WTC11 (cell line): ENCODE measurements around the gene KIFC3.
A peak's percentile ranks its signal among the peaks of the same experiment; 100 is the strongest.

Experiments
- CTCF ChIP-seq: fragments of 200-600 bp; IDR thresholded peaks from 2 replicates; pipeline ENCODE4 v1.8.0; 2022; ENCODE audit warnings: antibody characterized with exemption
- ELF4 ChIP-seq: sonication (generic); formaldehyde crosslinking; IDR thresholded peaks from 2 replicates; pipeline ENCODE4 v1.8.1; 2022; ENCODE audit warnings: low read depth, mild to moderate bottlenecking, moderate library complexity, missing genetic modification reagents
- ESRRA ChIP-seq: sonication (generic); formaldehyde crosslinking; IDR thresholded peaks from 2 replicates; pipeline ENCODE4 v1.8.1; 2022; ENCODE audit warnings: mild to moderate bottlenecking, missing genetic modification reagents, borderline replicate concordance
- GRHL2 ChIP-seq: fragments of 250-450 bp; sonication (Bioruptor Pico); IDR thresholded peaks from 2 replicates; pipeline ENCODE4 v1.8.0; 2022; ENCODE audit warnings: mild to moderate bottlenecking, moderate library complexity; ENCODE audit not compliant: insufficient replicate concordance, severe bottlenecking
- GTF2I ChIP-seq: fragments of 250-450 bp; sonication (Bioruptor Pico); conservative IDR thresholded peaks from 2 replicates; pipeline ENCODE4 v1.4.0; 2021; ENCODE audit warnings: mild to moderate bottlenecking
- JUN ChIP-seq: sonication (generic); formaldehyde crosslinking; IDR thresholded peaks from 2 replicates; pipeline ENCODE4 v1.8.0; 2023; ENCODE audit warnings: mild to moderate bottlenecking, missing genetic modification reagents
- MAX ChIP-seq: sonication (generic); formaldehyde crosslinking; IDR thresholded peaks from 2 replicates; pipeline ENCODE4 v1.8.0; 2022; ENCODE audit warnings: mild to moderate bottlenecking, missing genetic modification reagents
- MLX ChIP-seq: sonication (generic); formaldehyde crosslinking; IDR thresholded peaks from 2 replicates; pipeline ENCODE4 v1.8.1; 2023; ENCODE audit warnings: mild to moderate bottlenecking, missing genetic modification reagents, moderate library complexity
- SP1 ChIP-seq: sonication (generic); formaldehyde crosslinking; conservative IDR thresholded peaks from 2 replicates; pipeline ENCODE4 v1.8.1; 2022; ENCODE audit warnings: missing genetic modification reagents
- TEAD1 ChIP-seq: sonication (generic); formaldehyde crosslinking; IDR thresholded peaks from 2 replicates; pipeline ENCODE4 v1.8.0; 2022; ENCODE audit warnings: mild to moderate bottlenecking, missing genetic modification reagents
- ZNF263 ChIP-seq: sonication (generic); formaldehyde crosslinking; IDR thresholded peaks from 2 replicates; pipeline ENCODE4 v1.8.1; 2022; ENCODE audit warnings: low read depth, mild to moderate bottlenecking, moderate library complexity, missing genetic modification reagents

- TF ChIP-seq GTF2I (CRISPR knock-in tag) (no peak), JUN (CRISPR knock-in tag) (no peak), CTCF (no peak), GRHL2 (CRISPR knock-in tag) (no peak), MAX (CRISPR knock-in tag) (peak; percentile 61; the same call in 1 of the 2 replicates), SP1 (CRISPR knock-in tag) (no peak), MLX (CRISPR knock-in tag) (no peak), ZNF263 (no peak), ELF4 (CRISPR knock-in tag) (no peak), ESRRA (CRISPR knock-in tag) (no peak), TEAD1 (CRISPR knock-in tag) (0 out of 2 replicates have a peak, but pooled peaks have one; percentile 37)
Observed at GRCh38 chr16:57802341-57803133, at the start of gene KIFC3.
